Aorta (tissue), 5 donors: Measurements from ENCODE around the gene ETS1. TPM values are rescaled to one million over a fixed set of nuclear protein-coding genes. Genes with fewer than 3 reads are reported as not detected.

ENCODE experiments used
- ATAC-seq: fragments of 200-7000 bp; cut with Tn5 transposase; one replicate; pipeline ENCODE4 v1.9.1; 2022; ENCODE audit warnings: moderate library complexity; ENCODE audit not compliant: low FRiP score
- DNase-seq, 2 donors: peaks; one replicate each; pipeline ENCODE4 v3.0.0-alpha.2; 2020
- H3K27ac ChIP-seq, 2 donors: one replicate each; pipeline ENCODE4 v1.5.1; 2013; ENCODE audit warnings: low read length in 2 of 2, mild to moderate bottlenecking in 2 of 2, moderate library complexity in 2 of 2, control low read depth in 1 of 2, inconsistent platforms in 1 of 2, low read depth in 1 of 2
- H3K27me3 ChIP-seq, 2 donors: one replicate each; pipeline ENCODE4 v1.6.1; 2013; ENCODE audit warnings: control low read depth in 1 of 2, low read length in 1 of 2, mild to moderate bottlenecking in 1 of 2, moderate library complexity in 1 of 2; ENCODE audit not compliant: insufficient read depth in 2 of 2, control insufficient read depth in 1 of 2
- H3K36me3 ChIP-seq, 2 donors: one replicate each; pipeline ENCODE4 v1.6.1; 2013; ENCODE audit warnings: control low read depth in 1 of 2, low read length in 1 of 2, mild to moderate bottlenecking in 1 of 2; ENCODE audit not compliant: insufficient read depth in 2 of 2, control insufficient read depth in 1 of 2
- H3K4me1 ChIP-seq, 2 donors: one replicate each; pipeline ENCODE4 v1.6.1; 2013; ENCODE audit warnings: low read length in 2 of 2, control low read depth in 1 of 2, mild to moderate bottlenecking in 1 of 2, moderate library complexity in 1 of 2; ENCODE audit not compliant: insufficient read depth in 2 of 2, control insufficient read depth in 1 of 2
- H3K4me3 ChIP-seq, 2 donors: one replicate each; pipeline ENCODE4 v1.5.1; 2013; ENCODE audit warnings: low read length in 2 of 2, control low read depth in 1 of 2, mild to moderate bottlenecking in 1 of 2
- H3K9me3 ChIP-seq: one replicate; pipeline ENCODE4 v1.6.1; 2013; ENCODE audit warnings: mild to moderate bottlenecking, low read length; ENCODE audit not compliant: control insufficient read depth
- WGBS, 2 donors: extraction: QIAGEN DNeasy Blood & Tissue Kit; methylation state at CpG; one replicate each; pipeline ENCODE4 v1.1.7; 2013; 5-methylcytosine and 5-hydroxymethylcytosine counted together
- intact Hi-C, 2 donors: fragments of 100-400 bp; cut with DNase I; formaldehyde crosslinking; loops; one replicate each; pipeline versions ENCODE4 v1.14.2 to v1.15.0; 2022
- polyA plus RNA-seq, 2 donors: library from polyadenylated mRNA; stranded (reverse); fragments of 200-250 nt; gene quantifications; one replicate each; pipeline ENCODE4 v1.2.3, GENCODE V29; 2013
- total RNA-seq, 2 donors: library from RNA; stranded (reverse); fragmentation: NEBNext Ultra II Directional; extraction: Animal tissue kit (Norgen Biotek cat#: 25700); gene quantifications; one replicate each; pipeline ENCODE4 v1.2.1, GENCODE V29; 2021
- donor health status: healthy with polysubstance abuse.
- donor health status: Bipolar disorder and iron deficiency.
- donor health status: DM: no; HTN: no; CAD: no.
- donor health status: DM: no; HTN: no; CAD: no.
- donor health status: DM: yes; HTN: yes; CAD: no.

ETS1 gene
- total and polyA plus RNA-seq, 4 donors: 17.8 to 125 (median 69.8) TPM

- intact Hi-C loops: loop anchor here in 1 of 2 donors (10.0 kb wide), 1 partner anchor 255 kb away; no protein-coding TSS in a partner anchor
- DNase-seq (peak; percentile 60 to 80), ATAC-seq (peak; percentile 64)
- peak overlapping the region; percentile 39 to 73 for H3K4me3 ChIP-seq
- H3K36me3 ChIP-seq: no peaks in the 10 kb centered on the region
- WGBS, 2 donors: 29 to 32% methylated on average over 33 to 37 of the region's 37 CpGs
- no peaks in the 10 kb centered on the region for H3K4me1 ChIP-seq
- H3K27me3 ChIP-seq: no peaks in the 10 kb centered on the region
- no peak overlapping the region for H3K27ac ChIP-seq
- H3K9me3 ChIP-seq: no peaks in the 10 kb centered on the region
These were observed 38.0 kb downstream of the ETS1 start for GRCh38 chr11:128549256-128549944.

GRCh38 chr11:128548649-128549255, 38.6 kb downstream of the ETS1 start:
- 0 to 1% methylated on average over 26 to 32 of the region's 32 CpGs for WGBS, 2 donors
- Histone ChIP-seq H3K4me1 (no peaks in the 10 kb centered on the region), H3K27ac (no peak overlapping the region), H3K27me3 (no peaks in the 10 kb centered on the region), H3K4me3 (peak overlapping the region; percentile 39 to 73), H3K36me3 (no peaks in the 10 kb centered on the region), H3K9me3 (no peaks in the 10 kb centered on the region)
- ATAC-seq (peak; percentile 82), DNase-seq (peak; percentile 62 to 85)
- intact Hi-C loops: loop anchor here in 1 of 2 donors (10.0 kb wide), 1 partner anchor 254 kb away; no protein-coding TSS in a partner anchor

DNA sequence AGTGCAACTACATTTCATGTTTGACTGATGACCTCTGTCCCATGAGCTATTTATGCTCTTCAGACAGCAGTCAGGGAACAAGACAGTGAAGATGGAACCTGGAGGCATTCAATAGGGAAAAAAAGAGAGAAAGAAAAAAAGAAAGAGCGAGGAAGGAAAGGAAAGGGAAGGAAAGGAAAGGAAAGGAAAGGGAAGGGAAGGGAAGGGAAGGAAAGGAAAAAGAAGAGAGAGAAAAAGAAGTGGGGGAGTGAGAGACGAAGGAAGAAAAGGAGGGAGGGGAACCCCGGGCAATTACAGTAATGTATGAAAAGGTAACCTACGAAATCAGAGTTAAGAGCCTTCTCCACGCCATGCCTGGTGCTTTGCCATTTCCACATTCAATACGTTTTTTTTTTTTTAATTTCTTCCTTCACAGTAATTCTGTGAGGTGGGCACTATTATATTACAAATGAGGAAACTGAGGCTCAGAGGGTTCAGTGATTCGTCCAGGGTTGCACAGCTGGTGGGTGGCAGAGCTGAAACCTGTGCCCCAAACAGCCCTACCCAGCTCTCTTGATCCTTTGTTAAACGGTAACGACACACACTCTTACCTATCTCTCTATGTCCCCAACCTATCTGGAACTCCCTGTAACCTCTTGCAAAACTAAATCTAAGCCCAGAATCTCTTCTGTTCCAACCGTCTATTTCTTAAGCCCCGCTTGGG, 39.3 kb downstream of the ETS1 start:
- WGBS, 2 donors: 56 to 61% methylated on average over 11 of the region's 11 CpGs
- H3K4me1 ChIP-seq: peaks cover 0 to 3% of the 10 kb centered on the region in 2 donors
- DNase-seq: no peak

GRCh38 chr11:128546916-128547315, 40.4 kb downstream of the ETS1 start:
- Histone ChIP-seq H3K27ac (no peak overlapping the region), H3K4me3 (no peak overlapping the region), H3K9me3 (no peaks in the 10 kb centered on the region), H3K4me1 (peaks cover 0 to 3% of the 10 kb centered on the region in 2 donors), H3K27me3 (no peaks in the 10 kb centered on the region), H3K36me3 (no peaks in the 10 kb centered on the region)
- intact Hi-C loops: loop anchor here in 1 of 2 donors (10.0 kb wide), 1 partner anchor 252 kb away; no protein-coding TSS in a partner anchor
- DNase-seq (no peak), ATAC-seq (no peak)
- 95% methylated on average over 2 of the region's 2 CpGs for WGBS, 2 donors

More for the DNA sequence above, 39.3 kb downstream of the ETS1 start:
- intact Hi-C loops: loop anchor here in 1 of 2 donors (10.0 kb wide), 1 partner anchor 253 kb away; no protein-coding TSS in a partner anchor
- Histone ChIP-seq H3K4me3 (peak overlapping the region; percentile 39 to 73), H3K27me3 (no peaks in the 10 kb centered on the region), H3K9me3 (no peaks in the 10 kb centered on the region), H3K36me3 (no peaks in the 10 kb centered on the region), H3K27ac (no peak overlapping the region)
- no peak for ATAC-seq

DNA sequence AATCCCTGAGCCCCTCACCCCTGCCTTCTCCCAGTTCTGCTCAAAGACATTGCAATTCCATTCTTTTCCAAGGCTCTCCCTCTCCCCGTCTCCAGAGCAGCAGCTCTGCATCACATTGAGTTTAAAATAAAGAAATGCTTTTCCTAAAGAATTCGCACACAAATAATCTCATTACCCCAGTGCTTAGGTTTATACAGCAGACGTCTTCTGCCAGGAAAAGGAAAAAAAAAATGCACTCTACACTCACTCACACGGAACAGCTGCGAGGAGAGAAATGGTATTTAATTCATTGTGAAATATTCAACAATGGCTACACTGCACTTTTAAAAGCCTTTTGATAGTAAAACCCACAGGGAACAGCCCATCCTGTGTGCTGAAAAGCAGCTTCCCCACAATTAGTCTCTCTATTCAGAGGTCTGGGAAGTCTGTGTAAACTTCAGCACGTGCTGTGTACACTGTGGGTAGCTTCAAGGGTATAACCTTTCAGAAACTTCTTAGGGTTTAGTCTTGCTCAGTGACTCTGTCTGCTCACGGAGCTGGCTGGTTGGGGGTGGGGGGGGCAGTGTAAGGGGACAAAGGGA, 42.8 kb downstream of the ETS1 start:
- H3K27me3 ChIP-seq: no peaks in the 10 kb centered on the region
- H3K9me3 ChIP-seq: no peaks in the 10 kb centered on the region
- H3K27ac ChIP-seq: no peak overlapping the region
- H3K4me3 ChIP-seq: no peak overlapping the region
- intact Hi-C loops: loop anchor here in 1 of 2 donors (10.0 kb wide), 1 partner anchor 250 kb away; no protein-coding TSS in a partner anchor
- peaks cover 0 to 3% of the 10 kb centered on the region in 2 donors for H3K4me1 ChIP-seq
- ATAC-seq (no peak), DNase-seq (no peak)
- H3K36me3 ChIP-seq: no peaks in the 10 kb centered on the region
- 5 to 9% methylated on average over 7 of the region's 7 CpGs for WGBS, 2 donors

- ATAC-seq (no peak), DNase-seq (no peak)
- no peak overlapping the region for H3K27ac ChIP-seq
- H3K4me3 ChIP-seq: no peak overlapping the region
- H3K36me3 ChIP-seq: no peaks in the 10 kb centered on the region
- intact Hi-C loops: loop anchor here in 1 of 2 donors (10.0 kb wide), 1 partner anchor 246 kb away; no protein-coding TSS in a partner anchor
- peaks cover 0 to 3% of the 10 kb centered on the region in 2 donors for H3K4me1 ChIP-seq
- WGBS, 2 donors: 92 to 94% methylated on average over 6 of the region's 6 CpGs
- H3K27me3 ChIP-seq: no peaks in the 10 kb centered on the region
- H3K9me3 ChIP-seq: no peaks in the 10 kb centered on the region
These were observed 46.9 kb downstream of the ETS1 start for GRCh38 chr11:128540469-128540868.

- intact Hi-C loops: no loop called here
- WGBS, 2 donors: 96 to 99% methylated on average over 1 of the region's 1 CpG
- H3K4me3 ChIP-seq: no peak overlapping the region
- no peak for ATAC-seq
- peaks cover 0 to 5% of the 10 kb centered on the region in 2 donors for H3K4me1 ChIP-seq
- H3K27ac ChIP-seq: no peak overlapping the region
- H3K36me3 ChIP-seq: no peaks in the 10 kb centered on the region
- no peak for DNase-seq
- no peaks in the 10 kb centered on the region for H3K27me3 ChIP-seq
- no peaks in the 10 kb centered on the region for H3K9me3 ChIP-seq
These were observed 50.9 kb downstream of the ETS1 start for GRCh38 chr11:128536506-128536905.
